GM23338 (cell line): ENCODE data around the gene DNTTIP2. TPM values are rescaled to one million over a fixed set of nuclear protein-coding genes. Genes with fewer than 3 reads are reported as not detected.
"Not testable (repeated sequence)": the region's sequence is repeated elsewhere in the genome, so short reads cannot be mapped to it uniquely, and the experiment has no call there.

ENCODE experiments used
- ATAC-seq: fragments of 200-7000 bp; cut with Tn5 transposase; 3 replicates; pipeline ENCODE4 v1.9.1; 2020
- DNase-seq: peaks from one replicate; pipeline ENCODE4 v3.0.0-alpha.2; 2015; ENCODE audit warnings: low spot score
- H2AFZ ChIP-seq: fragments of 200-600 bp; sonication (generic); 2 replicates; pipeline ENCODE4 v1.8.0; 2016; ENCODE audit warnings: antibody characterized with exemption, mild to moderate bottlenecking, moderate library complexity
- H3F3A ChIP-seq: fragments of 200-600 bp; sonication (generic); replicated peaks from 2 replicates; pipeline ENCODE4 v1.8.0; 2017; ENCODE audit warnings: antibody characterized with exemption, mixed run types, low read depth
- H3K27ac ChIP-seq: fragments of 200-600 bp; sonication (generic); 2 replicates; pipeline ENCODE4 v1.6.1; 2016; ENCODE audit warnings: low read depth
- H3K27me3 ChIP-seq: fragments of 200-600 bp; sonication (generic); 2 replicates; pipeline ENCODE4 v1.8.0; 2016; ENCODE audit warnings: mild to moderate bottlenecking, mixed run types, moderate library complexity; ENCODE audit not compliant: insufficient read depth
- H3K36me3 ChIP-seq: fragments of 200-600 bp; sonication (generic); 2 replicates; pipeline ENCODE4 v1.8.0; 2016; ENCODE audit warnings: mild to moderate bottlenecking; ENCODE audit not compliant: insufficient read depth
- H3K4me1 ChIP-seq: fragments of 200-600 bp; sonication (generic); 2 replicates; pipeline ENCODE4 v1.8.0; 2016; ENCODE audit warnings: mild to moderate bottlenecking, moderate library complexity; ENCODE audit not compliant: insufficient read depth
- H3K4me2 ChIP-seq: fragments of 200-600 bp; sonication (generic); 2 replicates; pipeline ENCODE4 v1.7.1; 2017; ENCODE audit warnings: mixed run types
- H3K4me3 ChIP-seq: fragments of 200-600 bp; sonication (generic); 2 replicates; pipeline ENCODE4 v1.6.1; 2016; ENCODE audit warnings: mixed run types
- H3K79me2 ChIP-seq: fragments of 200-600 bp; sonication (generic); replicated peaks from 2 replicates; pipeline ENCODE4 v1.8.0; 2017; ENCODE audit warnings: mild to moderate bottlenecking; ENCODE audit not compliant: insufficient read depth
- H3K9me2 ChIP-seq: fragments of 200-600 bp; sonication (generic); 2 replicates; pipeline ENCODE4 v1.8.0; 2017; ENCODE audit not compliant: insufficient read depth
- H4K20me1 ChIP-seq: fragments of 200-600 bp; sonication (generic); replicated peaks from 2 replicates; pipeline ENCODE4 v1.8.0; 2017; ENCODE audit warnings: mild to moderate bottlenecking; ENCODE audit not compliant: insufficient read depth
- H3K27ac Mint-ChIP-seq: 2 replicates; pipeline ENCODE4 v1.8.0; 2020; ENCODE audit warnings: inconsistent platforms, mild to moderate bottlenecking, moderate library complexity, mixed read lengths
- H3K27me3 Mint-ChIP-seq: 3 replicates; pipeline ENCODE4 v1.8.0; 2022; ENCODE audit warnings: low read depth, mild to moderate bottlenecking, moderate library complexity, mixed read lengths, inconsistent platforms; ENCODE audit not compliant: insufficient read depth, poor library complexity
- H3K36me3 Mint-ChIP-seq: 3 replicates; pipeline ENCODE4 v1.8.0; 2021; ENCODE audit warnings: low read depth, mild to moderate bottlenecking, inconsistent platforms, moderate library complexity, mixed read lengths
- H3K4me1 Mint-ChIP-seq: 3 replicates; pipeline ENCODE4 v1.8.0; 2020; ENCODE audit warnings: mild to moderate bottlenecking, inconsistent platforms, mixed read lengths
- H3K4me3 Mint-ChIP-seq: 3 replicates; pipeline ENCODE4 v1.8.0; 2021; ENCODE audit warnings: moderate library complexity, mild to moderate bottlenecking, inconsistent platforms, mixed read lengths
- H3K9me3 Mint-ChIP-seq: 3 replicates; pipeline ENCODE4 v1.8.0; 2020; ENCODE audit warnings: moderate library complexity, mild to moderate bottlenecking, inconsistent platforms, mixed read lengths
- CTCF ChIP-seq, 2 experiments: fragments of 200-600 bp in 1 of 2; sonication (generic) in 1 of 2; conservative IDR thresholded peaks; 2 replicates each; pipeline versions ENCODE4 v1.5.1 to v1.6.1; 2016 to 2017; ENCODE audit warnings: antibody characterized with exemption in 2 of 2, low read depth in 2 of 2, mild to moderate bottlenecking in 2 of 2, moderate library complexity in 1 of 2
- REST ChIP-seq: IDR thresholded peaks from one replicate; pipeline ENCODE4 v1.6.1; 2018; ENCODE audit warnings: antibody characterized with exemption; ENCODE audit not compliant: unreplicated experiment
- ZNF462 ChIP-seq: fragments of 250-450 bp; sonication (Bioruptor Pico); IDR thresholded peaks from 2 replicates; pipeline ENCODE4 v1.5.0; 2020; ENCODE audit warnings: mild to moderate bottlenecking, moderate library complexity
- polyA plus RNA-seq: library from polyadenylated mRNA; unstranded; fragments of >200 nt; fragmentation: Nextera tagmentation; extraction: Ambion mirVana; gene quantifications from 2 replicates; pipeline ENCODE4 v1.2.1, GENCODE V29; 2016
- total RNA-seq: library from RNA; depleted of rRNA; stranded (reverse); fragments of >200 nt; shearing (Covaris generic); gene quantifications from 2 replicates; pipeline ENCODE4 v1.2.3, GENCODE V29; 2014

DNTTIP2 gene
- total and polyA plus RNA-seq, 2 experiments from 2014 or later: 48.1 to 91.3 TPM

- H3K36me3 Mint-ChIP-seq: peaks cover 20% of the 10 kb centered on the region
- no peaks in the 10 kb centered on the region for H3K36me3 ChIP-seq
- peaks cover 14% of the 10 kb centered on the region for H3K27me3 Mint-ChIP-seq
- H2AFZ ChIP-seq: no peak overlapping the region
- peaks cover 3% of the 10 kb centered on the region; the same call in 2 of the 3 replicates for H3K4me1 Mint-ChIP-seq
- H3K27me3 ChIP-seq: no peaks in the 10 kb centered on the region
- H3K27ac Mint-ChIP-seq: no peak overlapping the region
- no peaks in the 10 kb centered on the region for H3F3A ChIP-seq
- ATAC-seq (no peak), DNase-seq (no peak)
- H3K4me1 ChIP-seq: no peaks in the 10 kb centered on the region; the same call in 1 of the 2 replicates
- no peak overlapping the region for H3K4me2 ChIP-seq
- no peak overlapping the region for H3K27ac ChIP-seq
- H3K4me3 Mint-ChIP-seq: no peak overlapping the region
- no peak overlapping the region for H3K4me3 ChIP-seq
- H3K79me2 ChIP-seq: no peaks in the 10 kb centered on the region
- no peaks in the 10 kb centered on the region for H4K20me1 ChIP-seq
- no peaks in the 10 kb centered on the region for H3K9me2 ChIP-seq
- no peak for TF ChIP-seq ZNF462 (CRISPR knock-in tag)
- peaks cover 39% of the 10 kb centered on the region for H3K9me3 Mint-ChIP-seq
These were observed 27.7 kb downstream of the DNTTIP2 start for GRCh38 chr1:93851327-93851712.

GRCh38 chr1:93850687-93851326 lies 28.2 kb downstream of the DNTTIP2 start:
- H3K27me3 Mint-ChIP-seq: peaks cover 17% of the 10 kb centered on the region
- DNase-seq: peak; percentile 80
- H3K27me3 ChIP-seq, H3K27ac ChIP-seq, H3K4me1 Mint-ChIP-seq, H3K4me1 ChIP-seq, H3F3A ChIP-seq, H4K20me1 ChIP-seq, H3K4me3 ChIP-seq, ATAC-seq, H3K4me2 ChIP-seq, H3K27ac Mint-ChIP-seq, H3K79me2 ChIP-seq, H2AFZ ChIP-seq, H3K9me2 ChIP-seq, H3K36me3 ChIP-seq, H3K4me3 Mint-ChIP-seq: not testable (repeated sequence)
- H3K9me3 Mint-ChIP-seq: peaks cover 35% of the 10 kb centered on the region
- TF ChIP-seq CTCF (conservative IDR thresholded peaks at IDR 0.05; ENCODE audit: low read depth in 2 of 2) (peak; percentile 68 to 69), REST (peak; percentile 45)
- H3K36me3 Mint-ChIP-seq: peaks cover 22% of the 10 kb centered on the region
